ENCODE measurements around the gene OTUD5. TPM values are rescaled to one million over a fixed set of nuclear protein-coding genes. Genes with fewer than 3 reads are reported as not detected.

The OTUD5 gene
- total and polyA plus RNA-seq, 2 experiments from 2014 or later: 27.0 to 43.4 TPM

DNA sequence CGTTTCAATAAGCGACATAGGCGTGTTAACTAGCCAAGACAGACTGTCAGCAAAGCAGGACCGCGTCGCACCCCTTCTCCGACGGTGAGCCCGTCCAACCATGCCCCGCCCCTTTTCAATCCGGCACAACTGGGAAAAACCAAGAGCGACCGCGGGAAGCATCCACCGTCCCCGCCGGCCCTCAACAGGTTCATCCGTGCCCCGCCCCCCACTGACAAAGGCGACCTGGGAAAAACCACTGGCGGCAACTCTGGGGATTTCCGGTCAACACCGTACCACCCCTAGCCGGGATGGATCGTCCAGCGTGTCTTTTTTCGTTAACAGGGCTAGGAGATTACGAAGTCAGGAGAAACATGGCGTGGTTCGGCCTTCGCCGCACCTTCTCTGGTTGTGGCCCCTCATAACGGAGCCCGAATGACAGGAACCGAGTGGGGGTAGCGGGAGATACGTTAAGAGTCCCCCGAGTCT lies 60.2 kb downstream of the OTUD5 start:
- Histone ChIP-seq H3F3A (ENCODE audit: insufficient read depth) (no peaks in the 10 kb centered on the region), H3K9me3 (ENCODE audit: low read depth) (no peaks in the 10 kb centered on the region), H3K4me2 (ENCODE audit: unreplicated experiment) (peak overlapping the region; percentile 85), H3K9me2 (ENCODE audit: insufficient read depth) (no peaks in the 10 kb centered on the region), H4K20me1 (ENCODE audit: insufficient read depth) (no peaks in the 10 kb centered on the region), H3K27ac (peak overlapping the region; percentile 90), H3K4me1 (ENCODE audit: insufficient read depth) (0 out of 2 replicates have a peak, but pooled peaks cover 4% of the 10 kb centered on the region), H3K27me3 (replicated peaks; ENCODE audit: insufficient read depth) (no peaks in the 10 kb centered on the region), H2AFZ (peak overlapping the region; percentile 88), H3K4me3 (peak overlapping the region; percentile 79), H3K9ac (peak overlapping the region; percentile 94), H3K36me3 (ENCODE audit: low read depth) (no peaks in the 10 kb centered on the region), H3K79me2 (ENCODE audit: insufficient read depth) (peaks cover 44% of the 10 kb centered on the region)
- in situ Hi-C loops (cut with MboI): no loop called here
- peak; percentile 84 for DNase-seq
- TF ChIP-seq EZH2 (IDR thresholded peaks at IDR 0.05; ENCODE audit: insufficient read depth, poor library complexity, severe bottlenecking): no peak
- no peak for TF ChIP-seq EZH2phosphoT487 (IDR thresholded peaks at IDR 0.05; ENCODE audit: insufficient read depth, low read depth)
- WGBS, 2 experiments (ENCODE audit: low coverage in 1 of 2, low lambda C conversion rate in 2 of 2, missing lambda C conversion rate in 2 of 2): 0% methylated on average over 15 to 17 of the region's 38 CpGs

DNA sequence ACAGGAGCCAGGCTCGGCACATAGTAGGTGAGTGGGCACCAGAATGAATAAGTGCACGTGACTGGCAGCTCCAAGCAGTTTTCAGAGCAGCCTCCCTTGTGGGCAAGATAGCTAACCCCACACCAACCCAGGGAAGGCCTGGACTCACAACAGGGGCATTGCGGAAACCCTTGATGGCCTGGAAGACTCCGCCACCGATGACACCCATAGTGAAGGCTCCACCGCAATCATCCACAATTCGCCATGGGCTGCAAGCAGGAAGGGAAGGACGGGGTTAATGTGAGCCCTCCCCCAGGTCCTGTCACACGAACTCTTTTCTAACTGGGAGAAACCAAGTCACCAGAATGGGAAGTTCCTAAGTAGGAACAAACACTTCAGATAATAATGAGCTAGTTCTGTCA lies 60.8 kb downstream of the OTUD5 start:
- no peaks in the 10 kb centered on the region for H3K36me3 ChIP-seq (ENCODE audit: low read depth)
- H3K79me2 ChIP-seq (ENCODE audit: insufficient read depth): peaks cover 44% of the 10 kb centered on the region
- TF ChIP-seq EZH2phosphoT487 (IDR thresholded peaks at IDR 0.05; ENCODE audit: insufficient read depth, low read depth) (no peak), EZH2 (IDR thresholded peaks at IDR 0.05; ENCODE audit: insufficient read depth, poor library complexity, severe bottlenecking) (no peak)
- H3K27ac ChIP-seq: peak overlapping the region; percentile 90
- 29 to 39% methylated on average over 2 to 7 of the region's 9 CpGs for WGBS, 2 experiments (ENCODE audit: low coverage in 1 of 2, low lambda C conversion rate in 2 of 2, missing lambda C conversion rate in 2 of 2)
- peak overlapping the region; percentile 85 for H3K4me2 ChIP-seq (ENCODE audit: unreplicated experiment)
- no peaks in the 10 kb centered on the region for H3K9me2 ChIP-seq (ENCODE audit: insufficient read depth)
- no peaks in the 10 kb centered on the region for H3K9me3 ChIP-seq (ENCODE audit: low read depth)
- in situ Hi-C loops (cut with MboI): no loop called here
- peak overlapping the region; percentile 94 for H3K9ac ChIP-seq
- H4K20me1 ChIP-seq (ENCODE audit: insufficient read depth): no peaks in the 10 kb centered on the region
- H3K4me3 ChIP-seq: peak overlapping the region; percentile 79
- peak; percentile 20 for DNase-seq
- H3K27me3 ChIP-seq (replicated peaks; ENCODE audit: insufficient read depth): no peaks in the 10 kb centered on the region
- peak overlapping the region; percentile 88 for H2AFZ ChIP-seq
- H3F3A ChIP-seq (ENCODE audit: insufficient read depth): no peaks in the 10 kb centered on the region
- 0 out of 2 replicates have a peak, but pooled peaks cover 4% of the 10 kb centered on the region for H3K4me1 ChIP-seq (ENCODE audit: insufficient read depth)

DNA sequence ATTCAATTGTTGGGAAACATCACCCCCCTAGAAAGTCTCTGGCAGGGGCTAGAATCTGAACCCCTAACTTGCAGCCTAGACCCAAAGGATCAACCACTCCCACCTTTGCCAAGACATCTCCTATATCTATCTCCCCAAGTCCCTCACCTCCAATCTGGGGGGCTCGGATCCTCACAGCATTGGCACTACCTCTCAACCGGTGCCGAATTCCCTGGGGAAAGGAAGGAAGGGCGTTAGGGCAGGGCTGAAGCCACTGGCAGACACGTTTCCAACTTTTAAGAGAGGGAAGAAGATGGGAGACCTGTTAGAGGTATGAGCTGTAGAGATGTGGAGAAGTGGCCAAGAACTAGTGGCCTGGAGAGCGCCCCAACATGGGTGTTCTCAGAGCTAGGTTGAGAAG lies 62.5 kb downstream of the OTUD5 start:
- Histone ChIP-seq H3K27me3 (replicated peaks; ENCODE audit: insufficient read depth) (no peaks in the 10 kb centered on the region), H3K4me3 (no peak overlapping the region), H3K36me3 (ENCODE audit: low read depth) (no peaks in the 10 kb centered on the region), H3K79me2 (ENCODE audit: insufficient read depth) (peaks cover 33% of the 10 kb centered on the region), H2AFZ (no peak overlapping the region), H4K20me1 (ENCODE audit: insufficient read depth) (no peaks in the 10 kb centered on the region), H3K4me1 (ENCODE audit: insufficient read depth) (0 out of 2 replicates have a peak, but pooled peaks cover 4% of the 10 kb centered on the region), H3K9me3 (ENCODE audit: low read depth) (no peaks in the 10 kb centered on the region), H3F3A (ENCODE audit: insufficient read depth) (no peaks in the 10 kb centered on the region), H3K27ac (no peak overlapping the region), H3K9me2 (ENCODE audit: insufficient read depth) (no peaks in the 10 kb centered on the region), H3K4me2 (ENCODE audit: unreplicated experiment) (no peak overlapping the region), H3K9ac (no peak overlapping the region)
- DNase-seq: no peak
- in situ Hi-C loops (cut with MboI): no loop called here
- no peak for TF ChIP-seq EZH2phosphoT487 (IDR thresholded peaks at IDR 0.05; ENCODE audit: insufficient read depth, low read depth)
- TF ChIP-seq EZH2 (IDR thresholded peaks at IDR 0.05; ENCODE audit: insufficient read depth, poor library complexity, severe bottlenecking): no peak
- 59 to 65% methylated on average over 6 of the region's 6 CpGs for WGBS, 2 experiments (ENCODE audit: low coverage in 1 of 2, low lambda C conversion rate in 2 of 2, missing lambda C conversion rate in 2 of 2)

DNA sequence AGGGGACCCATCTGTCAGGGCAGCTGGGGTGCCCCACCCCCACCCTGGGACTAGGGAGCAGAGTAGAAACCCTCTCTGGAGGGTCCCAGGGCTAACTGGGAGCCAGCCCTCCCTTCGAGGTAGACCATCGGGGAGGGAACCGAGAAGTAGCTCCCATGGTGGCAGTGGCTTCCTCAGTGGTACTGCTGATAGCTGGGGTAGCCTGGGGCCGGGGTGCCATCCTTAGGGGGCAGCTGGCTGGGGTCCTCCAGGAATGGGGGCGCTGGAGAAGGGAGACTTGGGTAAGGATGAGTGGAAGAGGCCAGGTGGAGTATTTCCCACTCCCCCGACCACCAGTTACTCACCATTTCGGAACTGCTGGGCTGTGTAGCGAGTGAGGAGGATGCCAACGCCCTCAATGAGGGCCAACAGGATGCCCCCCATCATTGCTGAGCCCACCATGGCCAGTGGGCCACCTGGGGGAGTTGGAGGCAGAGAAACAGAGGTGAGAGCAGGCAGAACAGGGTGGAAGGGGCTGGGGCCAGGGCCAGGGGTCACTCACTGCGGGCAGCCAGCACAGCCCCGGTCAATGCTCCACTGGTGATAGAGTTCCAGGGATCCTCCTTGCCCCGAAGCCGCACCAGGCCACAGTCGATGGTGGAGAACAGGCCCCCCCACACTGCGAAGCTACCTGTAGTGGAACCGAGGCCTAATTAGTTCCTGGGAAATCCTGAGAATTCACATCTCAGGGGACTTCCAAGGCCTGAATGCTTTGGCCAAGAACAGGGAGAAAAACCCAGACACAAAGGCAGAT lies 63.7 kb downstream of the OTUD5 start:
- WGBS, 2 experiments (ENCODE audit: low coverage in 1 of 2, low lambda C conversion rate in 2 of 2, missing lambda C conversion rate in 2 of 2): 67 to 81% methylated on average over 6 to 10 of the region's 16 CpGs
- Histone ChIP-seq H3K79me2 (ENCODE audit: insufficient read depth) (peaks cover 22% of the 10 kb centered on the region), H3K9ac (no peak overlapping the region), H3K4me3 (no peak overlapping the region), H3K27ac (no peak overlapping the region), H4K20me1 (ENCODE audit: insufficient read depth) (no peaks in the 10 kb centered on the region), H3K9me3 (ENCODE audit: low read depth) (no peaks in the 10 kb centered on the region), H3K36me3 (ENCODE audit: low read depth) (no peaks in the 10 kb centered on the region), H3K27me3 (replicated peaks; ENCODE audit: insufficient read depth) (no peaks in the 10 kb centered on the region), H3K9me2 (ENCODE audit: insufficient read depth) (no peaks in the 10 kb centered on the region), H3K4me1 (ENCODE audit: insufficient read depth) (0 out of 2 replicates have a peak, but pooled peaks cover under 1% of the 10 kb centered on the region), H2AFZ (no peak overlapping the region), H3K4me2 (ENCODE audit: unreplicated experiment) (no peak overlapping the region), H3F3A (ENCODE audit: insufficient read depth) (no peaks in the 10 kb centered on the region)
- DNase-seq: no peak
- in situ Hi-C loops (cut with MboI): no loop called here
- TF ChIP-seq EZH2phosphoT487 (IDR thresholded peaks at IDR 0.05; ENCODE audit: insufficient read depth, low read depth) (no peak), EZH2 (IDR thresholded peaks at IDR 0.05; ENCODE audit: insufficient read depth, poor library complexity, severe bottlenecking) (no peak)

Data from GM23248 (cell line).